ENCODE data around the gene FAM184A. TPM values are rescaled to one million over a fixed set of nuclear protein-coding genes. Genes with fewer than 3 reads are reported as not detected.

The FAM184A gene
- total and polyA plus RNA-seq, 7 donors, result 0.60 to 8.7 (median 3.9) TPM

- intact Hi-C loops (cut with DNase I), result no loop called here
- TF ChIP-seq POLR2A (IDR thresholded peaks at IDR 0.05), result no peak
- no peak for TF ChIP-seq CTCF (IDR thresholded peaks at IDR 0.05)
- no peak for TF ChIP-seq EP300 (IDR thresholded peaks at IDR 0.05)
- no peak for TF ChIP-seq POLR2AphosphoS5 (IDR thresholded peaks at IDR 0.05)
- WGBS, 2 donors, result 91 to 92% methylated on average over 1 of the region's 1 CpG
Measured at GRCh38 chr6:119043265-119043664, 35.2 kb downstream of the FAM184A start.

DNA sequence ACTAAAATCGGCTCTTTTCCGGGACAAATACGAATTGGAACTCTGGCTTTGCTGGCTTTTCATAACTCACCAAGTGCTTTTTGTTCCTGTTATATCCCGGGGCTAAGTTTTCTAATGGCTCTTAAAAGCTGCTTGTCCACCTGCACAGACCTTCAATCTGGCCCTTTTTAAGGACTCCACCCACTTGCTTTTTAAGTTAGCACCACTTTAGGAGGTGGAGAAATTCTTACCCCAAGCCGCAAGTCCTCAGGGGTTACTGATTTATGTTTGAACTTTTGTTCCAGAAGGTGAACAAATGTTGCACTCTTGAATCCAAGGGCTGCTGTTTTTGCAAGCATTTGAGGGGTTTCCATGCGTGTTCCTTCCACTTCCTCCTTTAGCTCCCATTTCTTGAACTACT is 37.8 kb downstream of the FAM184A start:
- no peaks in the 10 kb centered on the region for H3K9me3 ChIP-seq
- intact Hi-C loops (cut with DNase I), result no loop called here
- 79 to 89% methylated on average over 6 of the region's 6 CpGs for WGBS, 2 donors

More at GRCh38 chr6:119043265-119043664, 35.2 kb downstream of the FAM184A start:
- H3K4me1 ChIP-seq, result no peaks in the 10 kb centered on the region
- no peaks in the 10 kb centered on the region for H3K9me3 ChIP-seq
- H3K27me3 ChIP-seq, result no peaks in the 10 kb centered on the region
- H3K36me3 ChIP-seq, result no peaks in the 10 kb centered on the region
- no peak for DNase-seq
- H3K27ac ChIP-seq, result no peak overlapping the region
- H3K4me3 ChIP-seq, result no peak overlapping the region

GRCh38 chr6:119040229-119040628 is 38.2 kb downstream of the FAM184A start:
- no peak overlapping the region for H3K27ac ChIP-seq
- intact Hi-C loops (cut with DNase I), result no loop called here
- no peaks in the 10 kb centered on the region for H3K9me3 ChIP-seq
- no peaks in the 10 kb centered on the region for H3K27me3 ChIP-seq
- no peak overlapping the region for H3K4me3 ChIP-seq
- DNase-seq, result no peak
- 94 to 95% methylated on average over 8 of the region's 8 CpGs for WGBS, 2 donors
- TF ChIP-seq CTCF (IDR thresholded peaks at IDR 0.05) (no peak), EP300 (IDR thresholded peaks at IDR 0.05) (no peak), POLR2A (IDR thresholded peaks at IDR 0.05) (no peak), POLR2AphosphoS5 (IDR thresholded peaks at IDR 0.05) (no peak)
- H3K4me1 ChIP-seq, result no peaks in the 10 kb centered on the region
- H3K36me3 ChIP-seq, result no peaks in the 10 kb centered on the region

More for the DNA sequence above, 37.8 kb downstream of the FAM184A start:
- TF ChIP-seq POLR2AphosphoS5 (IDR thresholded peaks at IDR 0.05), result no peak
- no peak for TF ChIP-seq EP300 (IDR thresholded peaks at IDR 0.05)
- TF ChIP-seq POLR2A (IDR thresholded peaks at IDR 0.05), result no peak
- no peak for TF ChIP-seq CTCF (IDR thresholded peaks at IDR 0.05)
- Histone ChIP-seq H3K4me3 (no peak overlapping the region), H3K27me3 (no peaks in the 10 kb centered on the region), H3K27ac (no peak overlapping the region), H3K4me1 (no peaks in the 10 kb centered on the region), H3K36me3 (no peaks in the 10 kb centered on the region)
- DNase-seq, result no peak

DNA sequence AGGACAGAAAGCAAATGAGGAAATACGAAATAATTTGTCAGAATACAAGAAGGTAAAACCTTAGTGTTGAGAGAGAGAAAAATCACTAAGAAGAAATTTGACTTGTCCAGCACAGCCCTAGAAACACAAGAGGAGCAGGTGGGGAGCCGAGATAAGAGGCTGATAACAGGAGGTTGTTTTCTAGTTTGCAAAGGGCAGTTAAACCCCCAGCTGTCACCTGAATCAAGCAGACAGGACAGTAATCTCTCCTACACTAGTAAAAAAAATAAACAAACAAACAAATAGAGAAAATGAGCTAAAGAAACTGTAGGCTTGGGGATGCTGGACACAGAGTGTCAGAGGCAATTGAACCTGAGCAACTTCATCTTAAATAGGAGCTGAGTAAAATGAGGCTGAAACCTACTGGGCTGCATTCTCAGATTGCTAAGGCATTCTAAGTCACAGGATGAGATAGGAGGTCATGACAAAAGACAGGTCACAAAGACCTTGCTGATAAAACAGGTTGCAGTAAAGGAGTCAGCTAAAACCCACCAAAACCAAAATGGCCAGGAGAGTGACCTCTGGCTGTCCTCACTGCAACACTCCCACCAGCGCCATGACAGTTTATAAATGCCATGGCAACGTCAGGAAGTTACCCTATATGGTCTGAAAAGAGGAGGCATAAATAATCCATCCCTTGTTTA is 40.4 kb downstream of the FAM184A start:
- DNase-seq, result no peak
- Histone ChIP-seq H3K27me3 (no peaks in the 10 kb centered on the region), H3K4me1 (no peaks in the 10 kb centered on the region), H3K27ac (no peak overlapping the region), H3K4me3 (no peak overlapping the region), H3K36me3 (no peaks in the 10 kb centered on the region), H3K9me3 (no peaks in the 10 kb centered on the region)
- no peak for TF ChIP-seq CTCF (IDR thresholded peaks at IDR 0.05)
- TF ChIP-seq POLR2A (IDR thresholded peaks at IDR 0.05), result no peak
- no peak for TF ChIP-seq POLR2AphosphoS5 (IDR thresholded peaks at IDR 0.05)
- no peak for TF ChIP-seq EP300 (IDR thresholded peaks at IDR 0.05)
- 73 to 87% methylated on average over 4 of the region's 4 CpGs for WGBS, 2 donors
- intact Hi-C loops (cut with DNase I), result no loop called here

GRCh38 chr6:119037264-119037663 is 41.2 kb downstream of the FAM184A start:
- Histone ChIP-seq H3K27me3 (no peaks in the 10 kb centered on the region), H3K4me1 (no peaks in the 10 kb centered on the region), H3K9me3 (no peaks in the 10 kb centered on the region), H3K36me3 (no peaks in the 10 kb centered on the region), H3K27ac (no peak overlapping the region), H3K4me3 (no peak overlapping the region)
- intact Hi-C loops (cut with DNase I), result no loop called here
- no peak for DNase-seq
- no peak for TF ChIP-seq POLR2AphosphoS5 (IDR thresholded peaks at IDR 0.05)
- no peak for TF ChIP-seq CTCF (IDR thresholded peaks at IDR 0.05)
- TF ChIP-seq EP300 (IDR thresholded peaks at IDR 0.05), result no peak
- no peak for TF ChIP-seq POLR2A (IDR thresholded peaks at IDR 0.05)
